GM19397 (cell line): ENCODE measurements around the gene APEH.

ENCODE experiments used
- ATAC-seq: cut with Tn5 transposase; IDR thresholded peaks from one replicate; pipeline ENCODE4 v1.9.1; 2021; ENCODE audit warnings: mild to moderate bottlenecking, moderate library complexity; ENCODE audit not compliant: unreplicated experiment

The APEH gene

GRCh38 chr3:49711489-49711888 lies 37.3 kb downstream of the APEH start:
- ATAC-seq, result no peak

DNA sequence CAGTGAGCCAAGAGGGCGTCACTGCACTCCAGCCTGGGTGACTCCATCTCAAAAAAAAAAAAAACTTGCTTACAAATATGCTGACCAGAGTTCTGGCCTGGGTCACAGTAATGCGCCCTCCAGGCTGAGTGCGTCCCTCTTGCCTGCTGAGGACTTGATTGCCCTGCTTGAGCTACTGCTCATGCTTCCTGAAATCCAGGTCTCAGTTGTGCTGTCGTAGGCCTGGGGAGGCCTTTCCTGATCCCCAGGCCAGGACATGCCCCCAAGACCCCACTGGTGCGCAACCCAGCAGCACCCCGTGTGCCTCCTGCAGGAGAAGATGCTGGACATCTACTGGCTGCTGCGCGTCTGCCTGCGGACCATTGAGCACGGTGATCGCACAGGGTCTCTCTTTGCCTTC lies 38.0 kb downstream of the APEH start:
- ATAC-seq, result no peak

- no peak for ATAC-seq
These were observed 38.6 kb downstream of the APEH start for GRCh38 chr3:49712631-49713317.

- ATAC-seq, result no peak
These were observed 39.4 kb downstream of the APEH start for GRCh38 chr3:49713336-49714105.

DNA sequence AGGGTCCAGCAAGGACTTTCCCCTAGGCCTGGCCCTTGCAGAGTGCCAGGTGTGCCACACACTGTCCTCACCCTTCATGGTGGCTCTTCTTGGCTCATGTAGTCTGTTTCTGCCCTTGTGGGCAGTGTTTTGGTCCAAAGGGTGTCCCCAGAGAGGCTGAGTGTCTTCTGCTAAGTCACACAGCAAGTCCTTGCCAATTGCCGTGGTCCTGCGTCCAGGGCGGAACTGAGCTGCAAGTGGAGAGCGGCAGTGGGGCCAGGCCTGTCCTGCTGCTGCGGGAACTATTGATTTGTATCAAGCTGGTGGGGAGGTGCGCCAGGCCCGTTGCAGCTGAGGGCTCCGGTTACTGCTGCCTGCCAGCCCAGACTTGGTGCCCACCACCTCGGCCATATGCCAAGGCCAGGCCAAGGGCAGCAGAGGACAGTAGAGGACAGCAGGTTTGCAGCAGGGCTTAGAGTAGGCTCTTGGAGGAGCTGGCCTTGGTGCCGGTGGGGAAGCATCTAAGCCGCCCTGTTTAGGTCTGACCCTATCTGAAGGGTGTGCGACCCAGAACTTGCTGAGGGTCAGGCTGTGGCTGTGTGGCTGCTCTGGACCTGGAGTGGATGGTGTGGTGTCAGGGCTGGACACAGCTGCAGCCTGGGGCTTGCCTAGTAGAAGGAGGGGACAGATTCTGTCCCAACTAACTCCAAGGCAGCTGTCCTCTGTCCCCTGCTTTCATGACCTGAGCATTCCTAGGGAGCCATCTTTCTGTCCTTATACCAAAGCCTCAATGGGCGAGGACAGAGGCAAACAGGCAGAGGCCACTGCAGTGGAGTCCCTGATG lies 40.8 kb downstream of the APEH start:
- ATAC-seq, result no peak

GRCh38 chr3:49715611-49716121 lies 41.5 kb downstream of the APEH start:
- no peak for ATAC-seq

DNA sequence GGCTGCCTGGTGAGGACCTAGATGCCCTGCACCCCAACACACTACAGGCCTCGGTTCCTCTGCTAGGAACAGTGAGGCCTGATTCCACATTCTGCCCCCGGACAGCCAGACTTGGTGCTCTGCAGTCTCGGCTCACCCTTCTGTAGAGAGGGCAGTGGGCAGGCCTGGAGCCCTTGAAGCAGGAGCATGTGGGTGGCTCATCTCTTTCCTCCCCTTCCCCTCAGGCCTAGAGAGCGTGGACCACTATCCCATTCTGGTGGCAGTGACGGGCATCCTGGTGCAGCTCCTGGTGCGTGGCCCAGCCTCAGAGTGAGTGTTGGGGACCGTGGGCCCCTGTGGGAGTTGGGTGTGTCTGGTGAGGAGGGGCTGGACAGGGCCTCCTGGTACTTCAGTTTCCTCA lies 42.0 kb downstream of the APEH start:
- ATAC-seq, result no peak

DNA sequence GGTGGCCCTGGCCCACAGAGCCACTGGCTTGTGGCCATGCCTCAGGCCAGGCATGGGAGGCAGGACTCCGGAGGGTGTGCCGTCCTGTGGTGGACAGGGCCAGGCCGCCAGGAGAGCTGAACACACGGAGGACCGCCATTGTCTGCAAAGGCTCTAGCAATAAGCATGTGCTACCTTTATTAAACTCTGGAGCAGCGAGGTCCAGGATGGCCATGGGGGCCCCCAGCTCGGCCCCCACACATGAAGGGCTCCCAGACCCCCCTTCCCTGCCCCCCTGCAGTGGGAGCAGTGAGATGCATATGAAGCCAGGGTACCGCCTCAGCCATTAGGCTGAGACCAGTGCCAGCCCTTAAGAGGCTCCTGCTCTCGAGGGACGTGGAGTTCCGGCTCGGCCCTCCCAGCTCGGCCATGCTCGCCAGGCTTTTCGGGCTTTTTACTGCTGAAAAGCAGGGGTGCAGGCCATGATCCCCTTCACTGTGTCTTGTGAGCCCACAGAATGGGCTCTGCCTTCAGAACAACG lies 42.6 kb downstream of the APEH start:
- ATAC-seq, result no peak

- no peak for ATAC-seq
These were observed 43.2 kb downstream of the APEH start for GRCh38 chr3:49717211-49717958.

GRCh38 chr3:49717959-49718857 lies 44.1 kb downstream of the APEH start:
- ATAC-seq, result no peak

- no peak for ATAC-seq
These were observed 44.7 kb downstream of the APEH start for GRCh38 chr3:49718858-49719213.

DNA sequence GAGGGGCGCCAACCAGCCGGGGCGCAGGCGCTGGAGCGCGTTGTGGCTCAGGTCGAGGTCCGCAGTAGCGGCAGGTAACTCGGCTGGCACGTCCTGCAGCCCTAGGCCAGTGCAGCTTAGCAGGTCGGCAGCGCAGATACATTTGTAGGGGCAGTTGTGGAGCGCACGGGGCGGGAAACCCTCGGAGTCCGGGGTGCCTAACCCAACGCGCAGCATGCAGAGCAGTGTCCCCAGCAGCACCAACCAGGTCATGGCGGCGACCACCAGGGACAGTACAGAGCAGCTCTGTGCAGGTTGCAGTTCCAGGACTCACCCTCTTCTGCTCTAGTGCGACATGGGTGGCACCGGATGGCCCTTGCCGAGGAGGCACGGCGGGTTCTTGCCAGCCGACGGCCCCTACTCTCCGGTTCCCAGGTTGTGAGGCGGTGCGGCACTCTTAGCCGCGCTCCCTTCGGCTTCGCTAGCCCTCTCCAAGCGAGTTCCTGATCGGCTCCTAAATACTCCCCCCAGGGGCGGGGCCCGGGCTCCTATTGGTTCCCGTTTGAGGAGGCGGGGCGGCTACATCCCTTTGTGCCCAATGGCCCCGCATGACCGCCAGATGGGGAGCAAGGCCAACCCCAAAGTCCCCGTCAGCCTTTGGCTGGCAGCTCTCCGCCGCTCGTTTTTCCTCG lies 45.2 kb downstream of the APEH start, which contains the start of gene AMIGO3:
TSS of gene AMIGO3 (minus strand) at position 471 of the 671 bp plus-strand sequence. CDS start at position 252, 219 bp downstream.
- ATAC-seq, result peak; percentile 33

DNA sequence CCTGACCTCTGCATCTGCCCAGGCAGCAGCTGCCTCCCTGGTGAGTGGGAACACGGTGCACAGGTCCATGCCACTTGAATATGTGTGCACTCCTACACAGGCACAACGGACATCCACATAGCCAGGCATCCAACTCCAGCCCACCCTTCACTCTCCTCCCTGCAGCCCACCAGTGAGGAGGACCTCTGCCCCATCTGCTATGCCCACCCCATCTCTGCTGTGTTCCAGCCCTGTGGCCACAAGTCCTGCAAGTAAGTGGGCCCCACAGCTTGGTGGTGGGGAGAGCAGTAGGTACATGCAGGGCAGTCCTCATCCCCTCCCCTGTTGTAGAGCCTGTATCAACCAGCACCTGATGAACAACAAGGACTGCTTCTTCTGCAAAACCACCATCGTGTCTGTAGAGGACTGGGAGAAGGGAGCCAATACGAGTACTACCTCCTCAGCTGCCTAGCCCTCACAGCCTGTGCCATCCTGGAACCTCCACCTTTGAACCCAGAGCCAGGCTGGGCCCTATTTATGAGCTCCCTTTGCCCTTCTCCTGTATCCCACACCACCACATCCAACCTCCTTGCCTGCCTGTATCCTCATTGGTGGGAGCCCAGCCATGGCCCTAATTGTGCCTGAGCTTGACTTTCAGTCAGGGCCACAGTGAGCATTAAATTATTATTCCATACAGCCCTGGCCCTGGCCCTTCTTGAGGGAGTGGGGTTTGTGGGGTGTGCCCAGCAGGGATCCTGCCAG lies 46.9 kb downstream of the APEH start:
- no peak for ATAC-seq

DNA sequence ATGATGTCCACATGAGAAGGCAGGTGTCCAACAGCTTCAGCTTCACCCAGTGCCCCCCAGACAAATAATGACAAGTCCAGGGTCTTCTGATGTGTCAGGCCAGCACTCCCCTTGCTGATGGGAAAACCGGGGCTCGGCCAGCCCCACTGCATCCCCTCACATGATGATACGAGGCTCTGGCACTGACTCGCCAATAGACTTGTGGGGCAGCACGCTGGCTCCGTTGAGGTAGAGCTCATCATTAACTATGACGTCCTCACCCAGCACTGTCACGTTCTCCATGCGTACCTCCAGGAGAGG lies 47.4 kb downstream of the APEH start:
- no peak for ATAC-seq

GRCh38 chr3:49721896-49722781 lies 48.0 kb downstream of the APEH start:
- ATAC-seq, result no peak

DNA sequence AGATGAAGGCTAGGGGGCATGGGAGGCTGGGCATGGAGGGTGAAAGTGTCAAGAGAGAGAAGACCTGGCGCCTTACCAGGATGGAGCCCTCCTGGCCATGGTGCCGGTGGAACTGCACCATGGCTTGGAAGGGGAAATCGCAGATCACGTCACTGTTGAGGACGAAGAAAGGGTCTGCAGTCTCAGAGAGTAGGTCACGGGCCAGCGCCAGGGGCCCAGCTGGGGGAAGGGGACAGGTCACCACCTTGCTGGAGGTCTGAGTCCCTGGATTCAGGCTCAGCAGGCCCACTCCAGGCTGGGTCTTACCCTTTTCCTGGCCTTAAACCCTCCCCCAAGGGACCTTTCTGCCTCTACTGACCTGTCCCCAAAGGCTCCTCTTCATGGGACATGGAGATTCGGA lies 48.7 kb downstream of the APEH start:
- ATAC-seq, result no peak

DNA sequence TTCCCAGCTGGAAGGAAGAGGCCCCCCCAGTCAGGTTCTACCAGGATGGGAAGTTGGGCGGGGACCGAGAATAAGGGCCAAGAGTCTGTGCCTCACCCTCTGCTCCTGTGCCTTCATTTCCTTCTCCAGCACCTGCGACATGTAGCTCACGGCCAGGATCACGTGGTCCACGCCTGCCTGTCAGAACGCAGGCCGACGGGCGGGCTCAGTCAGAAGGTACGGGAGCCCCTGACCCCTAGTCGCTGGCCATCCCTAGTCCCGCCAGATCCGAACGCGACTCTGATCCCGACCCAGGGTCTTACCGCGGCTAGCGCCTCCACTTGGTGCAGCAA lies 49.1 kb downstream of the APEH start:
- peak; percentile 1 for ATAC-seq
